Right lobe of liver (tissue), 4 donors: ENCODE measurements around the gene USF3.

ENCODE experiments used
- POLR2A ChIP-seq: fragments of 450-650 bp; IDR thresholded peaks from one replicate; pipeline ENCODE4 v1.6.1; 2017; ENCODE audit warnings: antibody characterized with exemption, mild to moderate bottlenecking
- TF ChIP-seq, protein P1 (sequence below), 4 donors: fragments of 200-600 bp in 3 of 4; fragments of 450-650 bp in 1 of 4; IDR thresholded peaks; one replicate each; pipeline versions ENCODE4 v1.5.1 to v1.8.0; 2016 to 2022; ENCODE audit warnings: antibody characterized with exemption in 4 of 4, mild to moderate bottlenecking in 2 of 4
- donor health status: DM: no; HTN: no; CAD: no.
- donor health status: DM: no; HTN: no; CAD: no.
- donor health status: DM: no; HTN: yes; CAD: no.

DNA sequence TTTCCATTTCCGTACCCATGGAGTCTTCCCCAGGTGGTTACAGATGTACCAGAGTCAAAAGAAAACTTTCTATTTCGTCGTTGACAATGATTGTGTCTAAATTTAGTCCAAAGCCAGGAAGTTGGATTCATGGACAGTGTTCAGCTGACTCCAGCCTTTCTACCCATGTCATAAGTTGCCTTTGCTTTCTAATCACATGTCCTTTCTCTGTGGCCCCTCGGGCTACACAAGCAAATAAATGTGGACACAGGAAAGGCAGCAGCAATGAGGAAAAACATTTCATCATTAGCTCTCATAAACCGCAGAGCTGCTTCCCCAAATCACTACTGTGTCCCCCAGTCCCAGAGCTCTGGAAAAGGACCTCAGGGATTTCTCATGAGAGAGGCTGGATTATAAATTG lies 82.0 kb downstream of the USF3 start:
- TF ChIP-seq, protein P1, sequence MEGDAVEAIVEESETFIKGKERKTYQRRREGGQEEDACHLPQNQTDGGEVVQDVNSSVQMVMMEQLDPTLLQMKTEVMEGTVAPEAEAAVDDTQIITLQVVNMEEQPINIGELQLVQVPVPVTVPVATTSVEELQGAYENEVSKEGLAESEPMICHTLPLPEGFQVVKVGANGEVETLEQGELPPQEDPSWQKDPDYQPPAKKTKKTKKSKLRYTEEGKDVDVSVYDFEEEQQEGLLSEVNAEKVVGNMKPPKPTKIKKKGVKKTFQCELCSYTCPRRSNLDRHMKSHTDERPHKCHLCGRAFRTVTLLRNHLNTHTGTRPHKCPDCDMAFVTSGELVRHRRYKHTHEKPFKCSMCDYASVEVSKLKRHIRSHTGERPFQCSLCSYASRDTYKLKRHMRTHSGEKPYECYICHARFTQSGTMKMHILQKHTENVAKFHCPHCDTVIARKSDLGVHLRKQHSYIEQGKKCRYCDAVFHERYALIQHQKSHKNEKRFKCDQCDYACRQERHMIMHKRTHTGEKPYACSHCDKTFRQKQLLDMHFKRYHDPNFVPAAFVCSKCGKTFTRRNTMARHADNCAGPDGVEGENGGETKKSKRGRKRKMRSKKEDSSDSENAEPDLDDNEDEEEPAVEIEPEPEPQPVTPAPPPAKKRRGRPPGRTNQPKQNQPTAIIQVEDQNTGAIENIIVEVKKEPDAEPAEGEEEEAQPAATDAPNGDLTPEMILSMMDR (IDR thresholded peaks at IDR 0.05), result no peak
- no peak for TF ChIP-seq POLR2A
